ENCODE results near the gene GGACT.

Gene GGACT

GRCh38 chr13:100565286-100565685 lies 23.3 kb downstream of the GGACT start:
- H3K9me3 ChIP-seq (ENCODE audit: insufficient read depth, low read depth, low read length) = 0 out of 2 replicates have a peak, but pooled peaks cover 5% of the 10 kb centered on the region
- H3K27me3 ChIP-seq (ENCODE audit: insufficient read depth, low read length) = no peaks in the 10 kb centered on the region
- H3K9ac ChIP-seq (ENCODE audit: low read depth, low read length) = no peak overlapping the region
- no peaks in the 10 kb centered on the region for H3K4me1 ChIP-seq (ENCODE audit: insufficient read depth, low read length)
- no peak overlapping the region for H3K27ac ChIP-seq (ENCODE audit: low read length)
- H3K4me3 ChIP-seq (ENCODE audit: low read length) = no peak overlapping the region
- H3K36me3 ChIP-seq (ENCODE audit: insufficient read depth, low read depth, low read length) = no peaks in the 10 kb centered on the region

DNA sequence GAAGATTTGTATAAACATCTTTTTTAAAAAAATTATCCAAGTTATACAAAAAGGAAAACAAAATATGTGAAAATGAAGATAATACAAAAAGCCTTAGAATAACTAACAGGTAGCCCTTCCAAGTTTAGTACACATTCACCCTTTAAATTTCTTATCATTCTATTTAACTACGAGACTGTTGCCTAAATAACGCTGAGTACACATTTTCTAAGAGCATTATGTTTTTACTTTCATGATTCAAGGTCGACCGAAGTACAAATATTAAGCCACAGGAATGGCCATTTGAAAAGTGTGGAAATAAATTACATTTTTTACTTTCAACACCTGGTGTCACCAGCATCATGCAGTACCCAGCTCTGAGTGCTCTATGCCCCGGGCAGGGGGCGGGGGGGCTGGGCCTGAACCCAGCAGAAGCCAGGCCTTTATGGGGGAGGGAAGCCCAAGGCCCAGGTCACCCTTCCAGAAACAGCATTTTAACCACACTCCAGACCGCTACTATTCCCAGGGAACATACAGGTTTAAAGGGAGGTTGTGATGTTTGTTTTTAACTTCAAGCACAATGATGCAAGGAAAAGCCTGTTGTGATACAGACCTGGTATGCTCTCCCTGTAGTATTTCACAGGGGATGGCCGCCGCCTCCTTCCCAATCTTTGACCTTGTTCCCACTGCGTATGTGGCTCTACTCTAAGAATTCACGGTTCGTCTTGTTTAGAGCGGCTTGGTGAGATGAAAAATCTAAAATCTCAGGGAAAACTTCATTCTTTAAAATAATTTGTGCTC lies 24.0 kb downstream of the GGACT start:
- no peak overlapping the region for H3K27ac ChIP-seq (ENCODE audit: low read length)
- H3K9ac ChIP-seq (ENCODE audit: low read depth, low read length) = no peak overlapping the region
- no peak overlapping the region for H3K4me3 ChIP-seq (ENCODE audit: low read length)
- 0 out of 2 replicates have a peak, but pooled peaks cover 5% of the 10 kb centered on the region for H3K9me3 ChIP-seq (ENCODE audit: insufficient read depth, low read depth, low read length)
- H3K4me1 ChIP-seq (ENCODE audit: insufficient read depth, low read length) = no peaks in the 10 kb centered on the region
- H3K27me3 ChIP-seq (ENCODE audit: insufficient read depth, low read length) = no peaks in the 10 kb centered on the region
- no peaks in the 10 kb centered on the region for H3K36me3 ChIP-seq (ENCODE audit: insufficient read depth, low read depth, low read length)

DNA sequence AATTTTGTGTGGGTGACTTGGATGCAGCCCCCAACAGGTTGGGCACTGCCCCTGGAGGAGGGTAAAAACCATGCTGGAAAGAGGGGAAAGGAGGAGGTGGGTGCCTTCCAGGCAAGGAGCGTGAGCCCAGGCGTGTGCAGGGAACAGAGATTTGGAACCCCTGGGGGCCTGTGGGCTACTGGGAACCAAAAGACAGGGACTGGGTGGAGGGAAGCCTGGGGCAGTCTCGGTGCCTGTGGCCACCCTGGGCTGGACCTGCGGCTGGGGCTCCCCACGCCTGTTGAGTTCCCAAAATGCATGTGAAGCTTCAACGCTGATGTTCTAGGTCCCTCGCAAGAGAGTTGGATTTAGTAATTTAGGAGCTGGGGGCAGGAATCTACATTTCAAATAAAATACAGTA lies 24.8 kb downstream of the GGACT start:
- Histone ChIP-seq H3K4me3 (ENCODE audit: low read length) (no peak overlapping the region), H3K9me3 (ENCODE audit: insufficient read depth, low read depth, low read length) (0 out of 2 replicates have a peak, but pooled peaks cover under 1% of the 10 kb centered on the region), H3K36me3 (ENCODE audit: insufficient read depth, low read depth, low read length) (no peaks in the 10 kb centered on the region), H3K27me3 (ENCODE audit: insufficient read depth, low read length) (no peaks in the 10 kb centered on the region), H3K4me1 (ENCODE audit: insufficient read depth, low read length) (no peaks in the 10 kb centered on the region), H3K27ac (ENCODE audit: low read length) (no peak overlapping the region), H3K9ac (ENCODE audit: low read depth, low read length) (no peak overlapping the region)

DNA sequence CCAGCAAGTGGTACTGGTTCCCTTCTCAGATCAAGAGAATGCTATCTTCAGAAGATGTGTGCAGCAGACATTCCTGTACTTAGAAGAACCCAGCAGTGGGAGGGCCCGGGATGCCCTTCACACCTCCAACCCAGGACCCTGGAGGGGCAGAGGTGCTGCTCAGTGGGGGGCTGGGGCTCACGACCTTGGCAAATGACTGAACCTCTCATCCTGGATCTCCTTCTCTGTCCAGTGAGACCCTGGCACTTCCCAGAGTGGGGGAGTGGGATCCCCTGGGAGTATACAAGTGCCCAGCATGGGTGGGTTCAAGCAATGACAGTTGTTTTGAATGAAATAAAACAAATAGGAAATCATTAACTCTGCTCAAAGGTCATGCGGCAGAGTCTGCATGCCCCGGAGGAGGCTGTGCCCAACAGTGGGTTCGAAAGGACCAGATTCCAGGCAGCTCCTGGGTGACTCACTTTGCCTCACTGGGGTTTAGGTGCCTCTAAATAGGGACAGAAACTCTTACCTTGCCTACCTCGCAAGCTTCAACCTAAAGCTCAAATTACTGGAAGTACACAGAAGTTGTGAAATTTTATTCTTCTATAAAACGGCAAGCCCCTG lies 26.9 kb downstream of the GGACT start:
- H3K4me3 ChIP-seq (ENCODE audit: low read length) = no peak overlapping the region
- H3K27me3 ChIP-seq (ENCODE audit: insufficient read depth, low read length) = no peaks in the 10 kb centered on the region
- no peak overlapping the region for H3K27ac ChIP-seq (ENCODE audit: low read length)
- H3K9ac ChIP-seq (ENCODE audit: low read depth, low read length) = no peak overlapping the region
- H3K4me1 ChIP-seq (ENCODE audit: insufficient read depth, low read length) = no peaks in the 10 kb centered on the region
- H3K36me3 ChIP-seq (ENCODE audit: insufficient read depth, low read depth, low read length) = no peaks in the 10 kb centered on the region
- no peaks in the 10 kb centered on the region for H3K9me3 ChIP-seq (ENCODE audit: insufficient read depth, low read depth, low read length)

- H3K4me3 ChIP-seq (ENCODE audit: low read length) = no peak overlapping the region
- no peaks in the 10 kb centered on the region for H3K36me3 ChIP-seq (ENCODE audit: insufficient read depth, low read depth, low read length)
- no peak overlapping the region for H3K9ac ChIP-seq (ENCODE audit: low read depth, low read length)
- no peaks in the 10 kb centered on the region for H3K27me3 ChIP-seq (ENCODE audit: insufficient read depth, low read length)
- H3K27ac ChIP-seq (ENCODE audit: low read length) = no peak overlapping the region
- H3K9me3 ChIP-seq (ENCODE audit: insufficient read depth, low read depth, low read length) = no peaks in the 10 kb centered on the region
- H3K4me1 ChIP-seq (ENCODE audit: insufficient read depth, low read length) = no peaks in the 10 kb centered on the region
These were observed 27.5 kb downstream of the GGACT start for GRCh38 chr13:100561158-100561499.

DNA sequence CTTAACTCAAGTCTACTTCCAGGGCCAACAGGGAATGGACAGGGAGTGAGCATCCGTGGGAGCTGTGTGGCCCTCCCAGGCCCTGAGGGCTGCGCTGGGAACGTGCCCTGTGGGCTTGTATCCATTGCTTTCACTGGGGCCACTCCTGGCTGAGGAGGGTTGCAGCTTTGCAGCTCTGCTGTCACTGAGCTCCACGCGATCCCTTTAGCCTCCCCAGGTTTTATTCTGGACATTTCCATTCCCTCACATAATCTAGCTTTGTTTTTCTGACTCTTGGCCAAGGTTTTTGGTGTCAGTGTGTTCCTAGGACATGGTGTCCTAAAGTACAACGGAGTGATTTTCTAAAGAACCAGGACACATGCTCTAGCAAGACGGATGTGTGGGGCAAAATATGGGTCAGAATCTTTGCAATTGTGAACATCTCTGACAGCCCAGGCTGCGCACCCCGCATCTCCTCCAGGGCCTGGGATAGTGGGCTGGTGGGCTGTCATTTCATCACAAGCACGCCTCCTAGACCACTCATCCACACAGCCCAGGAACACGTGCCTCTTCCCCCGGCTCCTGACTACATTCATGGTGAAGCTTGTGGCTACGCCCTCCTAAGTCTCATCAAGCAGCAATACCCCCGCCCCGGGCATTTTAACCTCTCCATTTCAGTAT lies 28.0 kb downstream of the GGACT start:
- Histone ChIP-seq H3K36me3 (ENCODE audit: insufficient read depth, low read depth, low read length) (no peaks in the 10 kb centered on the region), H3K9me3 (ENCODE audit: insufficient read depth, low read depth, low read length) (no peaks in the 10 kb centered on the region), H3K27me3 (ENCODE audit: insufficient read depth, low read length) (no peaks in the 10 kb centered on the region), H3K4me1 (ENCODE audit: insufficient read depth, low read length) (no peaks in the 10 kb centered on the region), H3K9ac (ENCODE audit: low read depth, low read length) (no peak overlapping the region), H3K27ac (ENCODE audit: low read length) (no peak overlapping the region), H3K4me3 (ENCODE audit: low read length) (no peak overlapping the region)

GRCh38 chr13:100559886-100560285 lies 28.7 kb downstream of the GGACT start:
- H3K27ac ChIP-seq (ENCODE audit: low read length) = no peak overlapping the region
- no peak overlapping the region for H3K9ac ChIP-seq (ENCODE audit: low read depth, low read length)
- H3K36me3 ChIP-seq (ENCODE audit: insufficient read depth, low read depth, low read length) = no peaks in the 10 kb centered on the region
- no peaks in the 10 kb centered on the region for H3K27me3 ChIP-seq (ENCODE audit: insufficient read depth, low read length)
- no peaks in the 10 kb centered on the region for H3K4me1 ChIP-seq (ENCODE audit: insufficient read depth, low read length)
- no peaks in the 10 kb centered on the region for H3K9me3 ChIP-seq (ENCODE audit: insufficient read depth, low read depth, low read length)
- no peak overlapping the region for H3K4me3 ChIP-seq (ENCODE audit: low read length)

- Histone ChIP-seq H3K27ac (ENCODE audit: low read length) (no peak overlapping the region), H3K9me3 (ENCODE audit: insufficient read depth, low read depth, low read length) (no peaks in the 10 kb centered on the region), H3K4me1 (ENCODE audit: insufficient read depth, low read length) (no peaks in the 10 kb centered on the region), H3K36me3 (ENCODE audit: insufficient read depth, low read depth, low read length) (no peaks in the 10 kb centered on the region), H3K9ac (ENCODE audit: low read depth, low read length) (no peak overlapping the region), H3K27me3 (ENCODE audit: insufficient read depth, low read length) (no peaks in the 10 kb centered on the region), H3K4me3 (ENCODE audit: low read length) (no peak overlapping the region)
These were observed 35.8 kb downstream of the GGACT start for GRCh38 chr13:100552755-100553154.

- Histone ChIP-seq H3K36me3 (ENCODE audit: insufficient read depth, low read depth, low read length) (no peaks in the 10 kb centered on the region), H3K4me1 (ENCODE audit: insufficient read depth, low read length) (no peaks in the 10 kb centered on the region), H3K4me3 (ENCODE audit: low read length) (no peak overlapping the region), H3K9ac (ENCODE audit: low read depth, low read length) (no peak overlapping the region), H3K27ac (ENCODE audit: low read length) (no peak overlapping the region), H3K9me3 (ENCODE audit: insufficient read depth, low read depth, low read length) (no peaks in the 10 kb centered on the region), H3K27me3 (ENCODE audit: insufficient read depth, low read length) (no peaks in the 10 kb centered on the region)
These were observed 39.3 kb downstream of the GGACT start for GRCh38 chr13:100549316-100549715.

DNA sequence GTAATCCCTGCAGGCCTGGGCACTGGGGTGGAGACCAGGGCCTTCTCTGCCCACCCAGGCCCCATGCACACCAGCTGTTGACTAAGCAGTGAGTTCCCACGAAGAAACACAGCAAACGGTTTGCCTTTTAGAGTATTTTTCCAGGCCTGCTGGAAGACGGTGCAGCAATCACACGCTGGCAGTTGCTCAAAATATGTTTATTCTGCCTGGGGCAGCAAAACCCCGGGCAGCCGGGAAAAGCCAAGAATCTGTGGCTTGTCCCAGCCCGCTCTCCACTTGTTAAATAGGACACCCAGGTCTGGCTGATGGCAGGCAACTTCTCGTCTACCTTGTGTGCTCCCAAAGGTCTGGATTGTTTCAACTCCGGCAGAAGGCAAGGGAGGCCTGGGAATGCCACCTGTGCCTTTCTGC lies 40.8 kb downstream of the GGACT start:
- no peak overlapping the region for H3K27ac ChIP-seq (ENCODE audit: low read length)
- H3K9me3 ChIP-seq (ENCODE audit: insufficient read depth, low read depth, low read length) = no peaks in the 10 kb centered on the region
- H3K9ac ChIP-seq (ENCODE audit: low read depth, low read length) = no peak overlapping the region
- H3K27me3 ChIP-seq (ENCODE audit: insufficient read depth, low read length) = no peaks in the 10 kb centered on the region
- H3K4me1 ChIP-seq (ENCODE audit: insufficient read depth, low read length) = no peaks in the 10 kb centered on the region
- no peaks in the 10 kb centered on the region for H3K36me3 ChIP-seq (ENCODE audit: insufficient read depth, low read depth, low read length)
- no peak overlapping the region for H3K4me3 ChIP-seq (ENCODE audit: low read length)

- no peaks in the 10 kb centered on the region for H3K27me3 ChIP-seq (ENCODE audit: insufficient read depth, low read length)
- no peaks in the 10 kb centered on the region for H3K9me3 ChIP-seq (ENCODE audit: insufficient read depth, low read depth, low read length)
- H3K4me1 ChIP-seq (ENCODE audit: insufficient read depth, low read length) = no peaks in the 10 kb centered on the region
- no peak overlapping the region for H3K4me3 ChIP-seq (ENCODE audit: low read length)
- H3K36me3 ChIP-seq (ENCODE audit: insufficient read depth, low read depth, low read length) = no peaks in the 10 kb centered on the region
- H3K27ac ChIP-seq (ENCODE audit: low read length) = no peak overlapping the region
- H3K9ac ChIP-seq (ENCODE audit: low read depth, low read length) = no peak overlapping the region
These were observed 41.7 kb downstream of the GGACT start for GRCh38 chr13:100546713-100547405.

All from iPS-20b (cell line).